ENCODE results near the gene ARTN. TPM values are rescaled to one million over a fixed set of nuclear protein-coding genes. Genes with fewer than 3 reads are reported as not detected.

ARTN gene
- total RNA-seq, 5 donors from 2014 or later (not counting 1 experiment from before 2014, with no cell fraction given): 0.35 to 1.5 (median 0.51) TPM; not detected in 1

GRCh38 chr1:43977376-43978263, 44.0 kb downstream of the ARTN start:
- ATAC-seq (replicated peaks in 1 of 4): no peak
- peaks cover 20% of the 10 kb centered on the region for H3K36me3 Mint-ChIP-seq
- CTCF ChIA-PET: interaction anchor here (0.6 to 0.9 kb wide), 2 partner anchors 59 to 62 kb away, joined by 3 to 4 read pairs; no protein-coding TSS in a partner anchor
- Histone ChIP-seq H3K4me1 (ENCODE audit: control insufficient read depth in 1 of 2, extremely low read depth in 1 of 2, insufficient read depth in 2 of 2, low read length in 2 of 2) (peaks cover 13 to 48% of the 10 kb centered on the region in 2 experiments), H3K4me3 (ENCODE audit: control insufficient read depth in 1 of 2, extremely low read depth in 1 of 2, low read length in 1 of 2) (no peak overlapping the region), H3K36me3 (ENCODE audit: control insufficient read depth in 2 of 2, extremely low read depth in 1 of 2, insufficient read depth in 1 of 2, low read length in 1 of 2) (peaks cover 3 to 27% of the 10 kb centered on the region in 2 donors), H3K27ac (ENCODE audit: low read length) (no peak overlapping the region), H3K27me3 (replicated peaks in 1 of 2; ENCODE audit: control insufficient read depth in 2 of 2, extremely low read depth in 1 of 2, insufficient read depth in 2 of 2, low read length in 1 of 2) (peaks cover 0 to 28% of the 10 kb centered on the region in 2 experiments), H3K9me3 (no peaks in the 10 kb centered on the region)
- 99% methylated on average over 4 of the region's 9 CpGs for WGBS (ENCODE audit: insufficient coverage)
- H3K9me3 Mint-ChIP-seq: no peaks in the 10 kb centered on the region
- DNase-seq: no peak
- peak overlapping the region; percentile 37 to 90 (median 88) for H3K4me3 Mint-ChIP-seq
- H3K4me1 Mint-ChIP-seq: peaks cover 41 to 56% (median 51%) of the 10 kb centered on the region in 3 donors
- H3K27ac Mint-ChIP-seq: peak overlapping the region in 1 of 2 donors; percentile 12
- POLR2A ChIA-PET: no interaction called here
- peaks cover 0 to 5% of the 10 kb centered on the region in 2 donors for H3K27me3 Mint-ChIP-seq

- WGBS (ENCODE audit: insufficient coverage): 85% methylated on average over 2 of the region's 5 CpGs
- POLR2A ChIA-PET: no interaction called here
- peaks cover 3 to 25% of the 10 kb centered on the region in 2 donors for H3K36me3 ChIP-seq (ENCODE audit: control insufficient read depth in 2 of 2, extremely low read depth in 1 of 2, insufficient read depth in 1 of 2, low read length in 1 of 2)
- H3K9me3 ChIP-seq: no peaks in the 10 kb centered on the region
- peak overlapping the region; percentile 73 to 88 (median 76) for H3K4me3 Mint-ChIP-seq
- peaks cover 13 to 48% of the 10 kb centered on the region in 2 experiments for H3K4me1 ChIP-seq (ENCODE audit: control insufficient read depth in 1 of 2, extremely low read depth in 1 of 2, insufficient read depth in 2 of 2, low read length in 2 of 2)
- no peak for DNase-seq
- no peak overlapping the region for H3K27ac Mint-ChIP-seq
- no peak overlapping the region for H3K27ac ChIP-seq (ENCODE audit: low read length)
- H3K9me3 Mint-ChIP-seq: no peaks in the 10 kb centered on the region
- no peak for ATAC-seq (replicated peaks in 1 of 4)
- H3K27me3 Mint-ChIP-seq: peaks cover 0 to 5% of the 10 kb centered on the region in 2 donors
- H3K4me3 ChIP-seq (ENCODE audit: control insufficient read depth in 1 of 2, extremely low read depth in 1 of 2, low read length in 1 of 2): no peak overlapping the region
- peaks cover 20% of the 10 kb centered on the region for H3K36me3 Mint-ChIP-seq
- H3K4me1 Mint-ChIP-seq: peaks cover 39 to 54% (median 51%) of the 10 kb centered on the region in 3 donors
- peaks cover 0 to 28% of the 10 kb centered on the region in 2 experiments for H3K27me3 ChIP-seq (replicated peaks in 1 of 2; ENCODE audit: control insufficient read depth in 2 of 2, extremely low read depth in 1 of 2, insufficient read depth in 2 of 2, low read length in 1 of 2)
- CTCF ChIA-PET: no interaction called here
These were observed 44.6 kb downstream of the ARTN start for GRCh38 chr1:43978264-43978550.

DNA sequence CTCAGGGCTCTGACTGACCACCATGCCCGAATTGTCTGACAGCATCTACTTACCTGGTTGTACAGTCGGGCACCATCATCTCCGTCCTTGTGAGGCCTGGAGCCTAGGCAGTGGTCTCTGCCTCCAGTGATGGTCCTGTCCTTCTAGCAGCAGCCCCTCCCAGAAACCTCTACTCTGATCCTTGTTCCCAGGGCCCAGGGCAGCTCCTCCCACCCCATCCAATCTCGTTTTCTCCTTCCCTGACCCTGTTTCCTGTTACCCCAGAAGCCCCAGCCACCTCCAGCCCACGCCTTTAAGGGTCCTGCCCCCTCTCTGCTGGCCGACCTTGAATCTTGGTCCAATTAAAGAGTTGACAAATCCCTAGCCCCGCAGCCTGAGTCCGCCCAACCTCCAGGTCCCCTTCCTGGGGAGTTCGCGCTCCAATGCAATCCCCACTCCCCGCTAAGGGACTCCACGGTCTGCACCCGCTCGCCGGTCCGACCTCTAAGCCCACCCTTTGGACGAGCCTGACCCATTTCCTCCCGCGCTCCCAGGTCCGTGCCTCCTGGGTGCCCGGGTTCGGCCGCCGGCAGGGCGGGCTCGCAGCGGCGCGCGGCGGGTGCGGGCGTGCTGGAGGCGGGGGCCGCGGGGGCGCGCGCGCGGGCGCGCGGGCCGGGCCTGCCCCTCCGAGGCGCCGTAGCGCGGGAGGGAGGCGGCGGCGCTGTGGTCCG, 45.1 kb downstream of the ARTN start, which contains the start of gene B4GALT2:
Gene B4GALT2 (plus strand): TSS at position 660 of the 710 bp plus-strand sequence. CDS start 1,951 bp downstream, outside the sequence.
- 9% methylated on average over 43 of the region's 54 CpGs for WGBS (ENCODE audit: insufficient coverage)
- no peak for ATAC-seq (replicated peaks in 1 of 4)
- Histone ChIP-seq H3K27ac (ENCODE audit: low read length) (no peak within 1 kb of the TSS), H3K27me3 (replicated peaks in 1 of 2; ENCODE audit: control insufficient read depth in 2 of 2, extremely low read depth in 1 of 2, insufficient read depth in 2 of 2, low read length in 1 of 2) (peaks cover 0 to 28% of the 10 kb centered on the region in 2 experiments), H3K9me3 (no peaks in the 10 kb centered on the region), H3K36me3 (ENCODE audit: control insufficient read depth in 2 of 2, extremely low read depth in 1 of 2, insufficient read depth in 1 of 2, low read length in 1 of 2) (peaks cover 3 to 25% of the 10 kb centered on the region in 2 donors), H3K4me3 (ENCODE audit: control insufficient read depth in 1 of 2, extremely low read depth in 1 of 2, low read length in 1 of 2) (peak within 1 kb of the TSS; percentile 40 to 60), H3K4me1 (ENCODE audit: control insufficient read depth in 1 of 2, extremely low read depth in 1 of 2, insufficient read depth in 2 of 2, low read length in 2 of 2) (peaks cover 12 to 46% of the 10 kb centered on the region in 2 experiments)
- DNase-seq: peak in 9 of 35 experiments; percentile 12 to 50 (median 21)
- Mint-ChIP-seq H3K36me3 (peaks cover 20% of the 10 kb centered on the region), H3K27me3 (peaks cover 0 to 5% of the 10 kb centered on the region in 2 donors), H3K9me3 (no peaks in the 10 kb centered on the region), H3K27ac (peak within 1 kb of the TSS; percentile 40 to 49), H3K4me1 (peaks cover 34 to 49% (median 49%) of the 10 kb centered on the region in 3 donors), H3K4me3 (peak within 1 kb of the TSS; percentile 76 to 90 (median 88))
- ChIA-PET CTCF (no interaction called here), POLR2A (no interaction called here)

GRCh38 chr1:43979261-43979527, 45.6 kb downstream of the ARTN start:
- under 1% methylated on average over 45 of the region's 45 CpGs for WGBS (ENCODE audit: insufficient coverage)

GRCh38 chr1:43979528-43980254, 46.1 kb downstream of the ARTN start:
- peaks cover 3 to 25% of the 10 kb centered on the region in 2 donors for H3K36me3 ChIP-seq (ENCODE audit: control insufficient read depth in 2 of 2, extremely low read depth in 1 of 2, insufficient read depth in 1 of 2, low read length in 1 of 2)
- 8% methylated on average over 29 of the region's 45 CpGs for WGBS (ENCODE audit: insufficient coverage)
- Mint-ChIP-seq H3K27me3 (peaks cover 0 to 5% of the 10 kb centered on the region in 2 donors), H3K4me1 (peaks cover 25 to 42% (median 41%) of the 10 kb centered on the region in 3 donors), H3K4me3 (peak overlapping the region; percentile 76 to 86 (median 79)), H3K9me3 (no peaks in the 10 kb centered on the region), H3K36me3 (peaks cover 20% of the 10 kb centered on the region), H3K27ac (peak overlapping the region; percentile 40 to 45)
- peak overlapping the region; percentile 24 to 25 for H3K4me3 ChIP-seq (ENCODE audit: control insufficient read depth in 1 of 2, extremely low read depth in 1 of 2, low read length in 1 of 2)
- H3K9me3 ChIP-seq: no peaks in the 10 kb centered on the region
- ATAC-seq (replicated peaks in 1 of 4) (no peak), DNase-seq (peak in 1 of 35 experiments; percentile 28)
- peaks cover 10 to 39% of the 10 kb centered on the region in 2 experiments for H3K4me1 ChIP-seq (ENCODE audit: control insufficient read depth in 1 of 2, extremely low read depth in 1 of 2, insufficient read depth in 2 of 2, low read length in 2 of 2)
- CTCF ChIA-PET: no interaction called here
- no peak overlapping the region for H3K27ac ChIP-seq (ENCODE audit: low read length)
- POLR2A ChIA-PET: no interaction called here
- peaks cover 0 to 28% of the 10 kb centered on the region in 2 experiments for H3K27me3 ChIP-seq (replicated peaks in 1 of 2; ENCODE audit: control insufficient read depth in 2 of 2, extremely low read depth in 1 of 2, insufficient read depth in 2 of 2, low read length in 1 of 2)

More at GRCh38 chr1:43979261-43979527, 45.6 kb downstream of the ARTN start:
- no peaks in the 10 kb centered on the region for H3K9me3 ChIP-seq
- ChIA-PET POLR2A (no interaction called here), CTCF (no interaction called here)
- H3K27me3 ChIP-seq (replicated peaks in 1 of 2; ENCODE audit: control insufficient read depth in 2 of 2, extremely low read depth in 1 of 2, insufficient read depth in 2 of 2, low read length in 1 of 2): peaks cover 0 to 28% of the 10 kb centered on the region in 2 experiments
- DNase-seq (no peak), ATAC-seq (replicated peaks in 1 of 4) (no peak)
- peaks cover 0 to 5% of the 10 kb centered on the region in 2 donors for H3K27me3 Mint-ChIP-seq
- H3K4me1 ChIP-seq (ENCODE audit: control insufficient read depth in 1 of 2, extremely low read depth in 1 of 2, insufficient read depth in 2 of 2, low read length in 2 of 2): peaks cover 10 to 41% of the 10 kb centered on the region in 2 experiments
- peaks cover 3 to 25% of the 10 kb centered on the region in 2 donors for H3K36me3 ChIP-seq (ENCODE audit: control insufficient read depth in 2 of 2, extremely low read depth in 1 of 2, insufficient read depth in 1 of 2, low read length in 1 of 2)
- peak overlapping the region in 1 of 3 donors; percentile 79 for H3K4me3 Mint-ChIP-seq
- peaks cover 29 to 44% (median 44%) of the 10 kb centered on the region in 3 donors for H3K4me1 Mint-ChIP-seq
- no peak overlapping the region for H3K27ac Mint-ChIP-seq
- peaks cover 20% of the 10 kb centered on the region for H3K36me3 Mint-ChIP-seq
- no peak overlapping the region for H3K27ac ChIP-seq (ENCODE audit: low read length)
- no peaks in the 10 kb centered on the region for H3K9me3 Mint-ChIP-seq
- H3K4me3 ChIP-seq (ENCODE audit: control insufficient read depth in 1 of 2, extremely low read depth in 1 of 2, low read length in 1 of 2): peak overlapping the region in 1 of 2 donors; percentile 24

All from T-cell (primary cell).